Left lung (tissue), 10 donors: ENCODE measurements around the gene VWC2. TPM values are rescaled to one million over a fixed set of nuclear protein-coding genes. Genes with fewer than 3 reads are reported as not detected.

ENCODE experiments used
- ATAC-seq: fragments of 200-7000 bp; cut with Tn5 transposase; one replicate; pipeline ENCODE4 v1.9.1; 2020; ENCODE audit warnings: moderate library complexity
- DNase-seq, 4 donors: peaks; one replicate each; pipeline ENCODE4 v3.0.0-alpha.2; 2013 to 2020
- H3K27ac ChIP-seq, 2 donors: fragments of 200-600 bp; sonication (generic) in 1 of 2; one replicate each; pipeline versions ENCODE4 v1.5.0 to v1.8.0; 2020 to 2021
- H3K27me3 ChIP-seq, 2 donors: fragments of 200-600 bp; sonication (generic) in 1 of 2; one replicate each; pipeline versions ENCODE4 v1.5.0 to v1.8.0; 2020 to 2021
- H3K36me3 ChIP-seq, 2 donors: fragments of 200-600 bp; sonication (generic) in 1 of 2; one replicate each; pipeline versions ENCODE4 v1.5.0 to v1.8.0; 2020 to 2021
- H3K4me1 ChIP-seq, 2 donors: fragments of 200-600 bp; one replicate each; pipeline ENCODE4 v1.8.0; 2021
- H3K4me3 ChIP-seq, 2 donors: fragments of 200-600 bp; sonication (generic) in 1 of 2; one replicate each; pipeline versions ENCODE4 v1.5.0 to v1.8.0; 2020 to 2021; ENCODE audit warnings: mild to moderate bottlenecking in 1 of 2
- H3K9me3 ChIP-seq, 2 donors: fragments of 200-600 bp; sonication (generic) in 1 of 2; one replicate each; pipeline versions ENCODE4 v1.5.0 to v1.8.0; 2020 to 2021
- intact Hi-C, 2 donors: fragments of 100-400 bp; cut with DNase I; formaldehyde crosslinking; loops; one replicate each; pipeline versions ENCODE4 v1.11.2 to v1.14.2; 2022
- polyA plus RNA-seq, 6 donors: library from polyadenylated mRNA; unstranded; fragments of 120-200 nt; gene quantifications; one replicate each; pipeline ENCODE4 v1.2.1, GENCODE V29; 2013; ENCODE audit not compliant: insufficient read length in 6 of 6
- total RNA-seq, 2 donors: library from RNA; stranded (reverse); fragmentation: NEBNext Ultra II Directional; extraction: Animal tissue kit (Norgen Biotek cat#: 25700); gene quantifications; one replicate each; pipeline ENCODE4 v1.2.1, GENCODE V29; 2021
- TF ChIP-seq, protein P1 (sequence below), 2 donors: fragments of 200-600 bp; sonication (generic) in 1 of 2; IDR thresholded peaks; one replicate each; pipeline versions ENCODE4 v1.5.0 to v1.8.0; 2021; ENCODE audit warnings: antibody characterized with exemption in 2 of 2
- donor health status: DM: no; HTN: yes; CAD: no.
- donor health status: DM: no; HTN: no; CAD: no.

Gene VWC2
- total and polyA plus RNA-seq, 8 donors: 0.01 to 0.10 (median 0.02) TPM; not detected in 1

DNA sequence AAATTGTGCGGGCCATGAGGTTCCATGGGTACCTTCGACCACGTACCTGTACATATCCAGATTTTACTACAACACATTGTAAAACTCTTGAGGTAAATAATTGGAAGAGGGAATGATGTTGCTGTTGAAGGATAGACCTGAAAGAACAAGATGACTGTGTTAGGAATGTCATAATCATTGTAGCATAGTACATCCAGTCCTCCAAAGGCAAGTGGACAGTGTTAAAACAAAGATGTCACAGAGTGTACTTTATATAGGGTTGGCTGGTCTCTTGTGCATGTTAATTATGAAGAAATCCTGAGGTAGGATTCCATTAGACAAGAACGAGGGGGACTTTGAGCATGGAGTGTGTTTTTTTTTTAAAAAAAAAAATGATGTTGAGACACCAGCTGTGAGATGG, 30.4 kb downstream of the VWC2 start:
- TF ChIP-seq, protein P1, sequence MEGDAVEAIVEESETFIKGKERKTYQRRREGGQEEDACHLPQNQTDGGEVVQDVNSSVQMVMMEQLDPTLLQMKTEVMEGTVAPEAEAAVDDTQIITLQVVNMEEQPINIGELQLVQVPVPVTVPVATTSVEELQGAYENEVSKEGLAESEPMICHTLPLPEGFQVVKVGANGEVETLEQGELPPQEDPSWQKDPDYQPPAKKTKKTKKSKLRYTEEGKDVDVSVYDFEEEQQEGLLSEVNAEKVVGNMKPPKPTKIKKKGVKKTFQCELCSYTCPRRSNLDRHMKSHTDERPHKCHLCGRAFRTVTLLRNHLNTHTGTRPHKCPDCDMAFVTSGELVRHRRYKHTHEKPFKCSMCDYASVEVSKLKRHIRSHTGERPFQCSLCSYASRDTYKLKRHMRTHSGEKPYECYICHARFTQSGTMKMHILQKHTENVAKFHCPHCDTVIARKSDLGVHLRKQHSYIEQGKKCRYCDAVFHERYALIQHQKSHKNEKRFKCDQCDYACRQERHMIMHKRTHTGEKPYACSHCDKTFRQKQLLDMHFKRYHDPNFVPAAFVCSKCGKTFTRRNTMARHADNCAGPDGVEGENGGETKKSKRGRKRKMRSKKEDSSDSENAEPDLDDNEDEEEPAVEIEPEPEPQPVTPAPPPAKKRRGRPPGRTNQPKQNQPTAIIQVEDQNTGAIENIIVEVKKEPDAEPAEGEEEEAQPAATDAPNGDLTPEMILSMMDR (IDR thresholded peaks at IDR 0.05): no peak
- H3K27ac ChIP-seq: no peak overlapping the region
- no peaks in the 10 kb centered on the region for H3K4me1 ChIP-seq
- DNase-seq (no peak), ATAC-seq (no peak)
- no peaks in the 10 kb centered on the region for H3K9me3 ChIP-seq
- no peaks in the 10 kb centered on the region for H3K36me3 ChIP-seq
- H3K4me3 ChIP-seq: no peak overlapping the region
- intact Hi-C loops: no loop called here
- H3K27me3 ChIP-seq: no peaks in the 10 kb centered on the region

DNA sequence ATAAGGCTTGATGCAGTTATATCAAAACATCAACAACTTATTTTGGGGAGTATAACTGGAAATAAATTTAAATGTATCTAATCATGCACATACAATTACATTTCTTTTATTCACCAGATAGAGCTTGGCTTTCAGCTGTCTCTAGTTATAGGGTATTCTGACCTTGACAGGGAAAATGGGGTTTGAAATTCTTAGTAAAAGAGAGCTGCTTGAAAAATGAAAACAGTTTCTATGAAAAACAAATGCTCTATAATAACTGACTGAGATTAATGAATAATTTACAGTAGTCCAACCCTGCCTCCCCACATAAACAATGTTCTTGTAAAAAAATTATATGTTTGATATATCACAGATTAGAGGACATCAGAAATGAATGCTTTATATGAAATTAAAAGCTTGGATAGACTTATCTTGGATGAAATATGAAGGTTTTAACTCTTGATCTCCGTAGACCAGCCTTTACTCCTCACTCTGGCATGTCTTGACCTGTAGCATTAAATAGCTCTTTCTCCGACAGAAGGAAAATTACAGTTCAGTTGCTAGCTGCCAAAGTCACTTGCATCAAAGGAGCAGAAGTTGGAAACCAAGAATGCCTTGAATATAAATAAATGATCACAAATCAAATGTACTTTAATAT, 32.1 kb downstream of the VWC2 start:
- Histone ChIP-seq H3K36me3 (no peaks in the 10 kb centered on the region), H3K4me1 (no peaks in the 10 kb centered on the region), H3K4me3 (no peak overlapping the region), H3K27ac (no peak overlapping the region), H3K27me3 (no peaks in the 10 kb centered on the region), H3K9me3 (no peaks in the 10 kb centered on the region)
- TF ChIP-seq, protein P1 (IDR thresholded peaks at IDR 0.05): no peak
- DNase-seq (no peak), ATAC-seq (no peak)
- intact Hi-C loops: no loop called here

DNA sequence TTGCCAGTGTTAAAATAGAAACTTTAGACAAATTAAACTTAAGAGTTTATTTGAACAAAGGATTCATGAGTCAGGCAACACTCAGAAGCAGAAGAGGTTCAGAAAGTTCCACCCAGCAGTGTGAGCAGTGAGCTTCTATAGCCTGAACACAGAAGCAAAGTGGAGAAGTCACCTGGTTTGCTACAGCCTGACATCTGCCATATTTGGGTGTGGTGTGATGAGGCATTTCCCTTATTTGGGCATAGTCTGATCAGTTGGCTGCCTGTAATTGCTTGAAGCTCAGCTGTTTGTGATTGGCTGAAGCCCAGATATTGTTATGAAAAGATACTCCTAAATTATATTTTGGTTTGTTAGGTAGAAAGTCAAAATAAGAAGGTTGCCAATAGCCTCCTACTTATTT, 39.1 kb downstream of the VWC2 start:
- no peak overlapping the region for H3K27ac ChIP-seq
- ATAC-seq: no peak
- TF ChIP-seq, protein P1 (IDR thresholded peaks at IDR 0.05): no peak
- H3K36me3 ChIP-seq: no peaks in the 10 kb centered on the region
- intact Hi-C loops: no loop called here
- no peaks in the 10 kb centered on the region for H3K9me3 ChIP-seq
- DNase-seq: no peak
- no peaks in the 10 kb centered on the region for H3K4me1 ChIP-seq
- no peaks in the 10 kb centered on the region for H3K27me3 ChIP-seq
- H3K4me3 ChIP-seq: no peak overlapping the region

DNA sequence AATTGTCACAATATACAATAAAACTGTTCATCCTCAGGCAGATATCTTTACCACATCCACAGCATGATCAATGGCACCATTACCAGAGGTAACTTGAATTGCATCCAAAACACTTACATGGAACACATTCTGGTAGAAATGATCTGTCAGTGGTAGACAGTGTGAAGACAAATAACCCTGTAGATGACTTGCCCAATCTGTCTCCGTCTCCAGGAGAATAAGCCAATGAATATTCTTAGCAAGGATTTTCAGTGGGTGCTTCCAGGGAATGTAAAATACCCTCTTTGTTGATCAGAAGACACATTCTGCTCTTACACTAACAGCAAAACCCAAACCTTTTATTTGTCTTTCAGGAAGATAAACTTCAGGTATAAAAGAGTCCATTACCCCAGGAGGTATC, 43.8 kb downstream of the VWC2 start:
- TF ChIP-seq, protein P1 (IDR thresholded peaks at IDR 0.05): no peak
- DNase-seq (no peak), ATAC-seq (no peak)
- H3K27ac ChIP-seq: no peak overlapping the region
- H3K27me3 ChIP-seq: no peaks in the 10 kb centered on the region
- H3K36me3 ChIP-seq: no peaks in the 10 kb centered on the region
- H3K9me3 ChIP-seq: no peaks in the 10 kb centered on the region
- no peak overlapping the region for H3K4me3 ChIP-seq
- intact Hi-C loops: no loop called here
- no peaks in the 10 kb centered on the region for H3K4me1 ChIP-seq

DNA sequence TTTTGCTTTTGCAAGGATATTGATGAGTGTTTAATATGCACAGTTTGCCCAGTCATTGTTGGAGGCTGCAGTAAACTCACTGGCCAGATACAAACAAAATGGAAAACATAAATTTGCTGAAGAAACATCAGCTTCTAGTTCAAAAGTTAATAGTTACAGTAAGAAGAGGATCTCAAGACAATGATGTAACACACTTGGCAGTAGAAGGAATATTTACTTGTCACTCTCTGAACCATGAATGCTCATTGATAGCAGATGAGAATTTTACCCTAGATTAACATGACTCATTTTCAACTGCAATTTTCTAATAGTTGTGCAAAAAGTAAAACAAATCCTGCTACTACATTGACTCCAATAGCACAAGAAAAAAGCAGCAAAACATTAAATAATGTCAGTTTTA, 47.7 kb downstream of the VWC2 start:
- Histone ChIP-seq H3K9me3 (no peaks in the 10 kb centered on the region), H3K4me1 (no peaks in the 10 kb centered on the region), H3K27ac (no peak overlapping the region), H3K36me3 (no peaks in the 10 kb centered on the region), H3K4me3 (no peak overlapping the region), H3K27me3 (no peaks in the 10 kb centered on the region)
- ATAC-seq: no peak
- TF ChIP-seq, protein P1 (IDR thresholded peaks at IDR 0.05): no peak
- DNase-seq: no peak
- intact Hi-C loops: no loop called here
